Skeletal muscle tissue (tissue), 4 donors: ENCODE measurements around the gene BAD. TPM values are rescaled to one million over a fixed set of nuclear protein-coding genes. Genes with fewer than 3 reads are reported as not detected.

ENCODE experiments used
- H3K27ac ChIP-seq: one replicate; pipeline ENCODE4 v1.7.0; 2013; ENCODE audit warnings: mild to moderate bottlenecking, low read depth, low read length, inconsistent platforms
- H3K27me3 ChIP-seq, 3 donors: one replicate each; pipeline ENCODE4 v1.7.0; 2013; ENCODE audit warnings: low read length in 3 of 3; ENCODE audit not compliant: control insufficient read depth in 3 of 3, insufficient read depth in 3 of 3
- H3K36me3 ChIP-seq, 3 donors: one replicate each; pipeline ENCODE4 v1.7.0; 2013; ENCODE audit warnings: low read length in 3 of 3; ENCODE audit not compliant: control insufficient read depth in 3 of 3, insufficient read depth in 3 of 3
- H3K4me1 ChIP-seq, 3 donors: one replicate each; pipeline ENCODE4 v1.7.0; 2013; ENCODE audit warnings: low read length in 3 of 3, mild to moderate bottlenecking in 3 of 3; ENCODE audit not compliant: control insufficient read depth in 3 of 3, insufficient read depth in 3 of 3
- H3K4me3 ChIP-seq, 3 donors: one replicate each; pipeline ENCODE4 v1.7.0; 2013; ENCODE audit warnings: low read length in 3 of 3
- H3K9ac ChIP-seq, 3 donors: one replicate each; pipeline ENCODE4 v1.7.0; 2013; ENCODE audit warnings: low read length in 3 of 3, mild to moderate bottlenecking in 3 of 3, moderate library complexity in 2 of 3, low read depth in 1 of 3
- H3K9me3 ChIP-seq, 3 donors: one replicate each; pipeline ENCODE4 v1.7.0; 2013; ENCODE audit warnings: low read length in 3 of 3; ENCODE audit not compliant: control insufficient read depth in 3 of 3
- total RNA-seq: library from RNA; depleted of rRNA; stranded (reverse); fragments of >200 nt; gene quantifications from one replicate; pipeline ENCODE4 v1.2.3, GENCODE V29; 2014
- donor health status: Osteomylitis.

BAD gene
- total RNA-seq, 1 donor from 2014 or later = 23.5 TPM

- Histone ChIP-seq H3K9ac (peak within 1 kb of the TSS; percentile 99 to 100 (median 100)), H3K9me3 (no peaks in the 10 kb centered on the region), H3K4me1 (peaks cover 39 to 52% (median 48%) of the 10 kb centered on the region in 3 donors), H3K27me3 (no peaks in the 10 kb centered on the region), H3K27ac (peak within 1 kb of the TSS; percentile 100), H3K4me3 (peak within 1 kb of the TSS; percentile 72 to 97 (median 96)), H3K36me3 (peaks cover 18 to 31% (median 31%) of the 10 kb centered on the region in 3 donors)
Observed at GRCh38 chr11:64240435-64241240, 43.8 kb downstream of the BAD start, which contains the start of gene FKBP2. FKBP2 (plus strand) TSS chr11:64241095; CDS start chr11:64242388, 1,293 bp downstream.

DNA sequence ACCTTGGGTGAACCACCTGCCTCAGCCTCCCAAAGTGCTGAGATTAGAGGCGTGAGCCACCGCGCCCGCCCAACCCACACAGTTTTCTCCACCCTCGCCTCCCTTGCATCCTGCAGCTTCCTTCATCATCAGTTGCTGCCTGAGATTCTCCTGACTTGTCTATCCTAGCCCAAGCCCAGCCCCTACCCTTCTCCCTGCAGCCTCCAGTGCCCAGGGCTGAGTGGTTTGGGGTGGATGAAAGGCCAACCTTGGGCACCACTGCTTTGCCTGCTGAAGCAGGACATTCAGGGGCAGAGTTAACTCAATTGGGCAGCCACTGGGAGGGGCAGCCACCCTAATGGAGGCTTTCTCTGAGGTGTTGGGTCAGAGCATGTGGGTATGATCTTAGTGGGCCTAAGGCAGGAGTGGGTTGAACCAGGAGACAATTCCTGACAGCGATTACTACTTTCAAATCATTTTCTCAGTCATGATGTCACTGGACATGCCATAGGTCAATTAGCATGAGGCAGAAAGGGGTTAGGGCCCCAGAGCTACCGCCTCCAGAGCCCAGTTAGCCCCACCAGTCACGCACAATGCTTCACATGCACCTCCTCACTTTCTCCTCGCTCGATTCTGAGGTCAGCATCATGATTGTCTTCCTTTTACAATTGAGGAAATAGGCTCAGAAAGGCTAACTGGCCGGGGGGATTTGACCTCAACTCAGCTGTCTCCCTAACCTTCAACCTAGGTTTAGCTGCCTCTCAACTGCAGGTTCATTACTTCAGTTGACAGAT, 44.6 kb downstream of the BAD start:
- H3K27ac ChIP-seq = peak overlapping the region; percentile 100
- H3K9me3 ChIP-seq = no peaks in the 10 kb centered on the region
- peak overlapping the region; percentile 72 to 97 (median 96) for H3K4me3 ChIP-seq
- no peaks in the 10 kb centered on the region for H3K27me3 ChIP-seq
- H3K36me3 ChIP-seq = peaks cover 20 to 31% (median 31%) of the 10 kb centered on the region in 3 donors
- H3K4me1 ChIP-seq = peaks cover 38 to 51% (median 46%) of the 10 kb centered on the region in 3 donors
- H3K9ac ChIP-seq = peak overlapping the region; percentile 99 to 100 (median 100)

DNA sequence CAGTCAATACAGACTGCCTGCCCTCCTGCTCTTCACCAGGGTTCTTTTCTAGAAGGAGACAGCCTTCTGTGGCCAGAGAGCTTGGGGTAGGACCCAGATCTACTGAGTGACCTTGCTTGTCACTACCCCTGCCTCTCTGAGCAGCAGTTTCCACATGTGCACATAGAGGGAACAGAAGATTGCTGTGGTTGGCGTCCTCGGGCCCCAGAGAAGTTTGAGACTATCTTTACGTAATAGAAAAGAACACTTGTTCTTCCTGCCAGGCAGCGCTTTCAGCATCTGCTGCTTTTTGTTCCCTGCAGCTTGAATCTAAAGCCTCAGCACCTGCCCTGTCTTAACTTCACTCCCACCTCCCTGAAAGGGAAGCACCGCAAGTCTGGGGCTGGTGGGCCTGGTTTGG, 45.5 kb downstream of the BAD start:
- Histone ChIP-seq H3K27ac (no peak overlapping the region), H3K9me3 (no peaks in the 10 kb centered on the region), H3K27me3 (no peaks in the 10 kb centered on the region), H3K9ac (no peak overlapping the region), H3K4me1 (peaks cover 35 to 45% (median 42%) of the 10 kb centered on the region in 3 donors), H3K4me3 (no peak overlapping the region), H3K36me3 (peaks cover 20 to 31% (median 28%) of the 10 kb centered on the region in 3 donors)

DNA sequence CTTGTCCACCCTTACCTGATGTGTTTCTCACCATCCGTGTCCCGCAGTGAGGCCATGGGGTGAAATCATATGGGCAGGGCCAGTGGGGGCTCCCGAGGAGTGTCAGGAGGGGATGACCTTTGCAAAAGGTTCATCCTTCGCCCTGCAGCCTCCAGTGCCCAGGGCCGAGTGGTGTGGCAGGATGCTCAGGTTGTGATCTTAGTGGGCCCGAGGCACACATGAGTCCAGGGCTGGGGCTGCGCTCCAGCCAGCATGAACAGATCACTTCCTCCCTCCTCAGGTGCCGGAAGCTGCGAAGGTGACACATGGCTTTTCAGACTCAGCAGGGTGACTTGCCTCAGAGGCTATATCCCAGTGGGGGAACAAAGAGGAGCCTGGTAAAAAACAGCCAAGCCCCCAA, 46.4 kb downstream of the BAD start:
- Histone ChIP-seq H3K4me3 (no peak overlapping the region), H3K36me3 (peaks cover 16 to 24% (median 21%) of the 10 kb centered on the region in 3 donors), H3K9me3 (no peaks in the 10 kb centered on the region), H3K27me3 (no peaks in the 10 kb centered on the region), H3K4me1 (peaks cover 34 to 43% (median 39%) of the 10 kb centered on the region in 3 donors), H3K9ac (no peak overlapping the region), H3K27ac (no peak overlapping the region)

- H3K27ac ChIP-seq = no peak overlapping the region
- no peaks in the 10 kb centered on the region for H3K9me3 ChIP-seq
- H3K4me1 ChIP-seq = peaks cover 28 to 41% (median 33%) of the 10 kb centered on the region in 3 donors
Observed at GRCh38 chr11:64237484-64237951, 46.9 kb downstream of the BAD start.

DNA sequence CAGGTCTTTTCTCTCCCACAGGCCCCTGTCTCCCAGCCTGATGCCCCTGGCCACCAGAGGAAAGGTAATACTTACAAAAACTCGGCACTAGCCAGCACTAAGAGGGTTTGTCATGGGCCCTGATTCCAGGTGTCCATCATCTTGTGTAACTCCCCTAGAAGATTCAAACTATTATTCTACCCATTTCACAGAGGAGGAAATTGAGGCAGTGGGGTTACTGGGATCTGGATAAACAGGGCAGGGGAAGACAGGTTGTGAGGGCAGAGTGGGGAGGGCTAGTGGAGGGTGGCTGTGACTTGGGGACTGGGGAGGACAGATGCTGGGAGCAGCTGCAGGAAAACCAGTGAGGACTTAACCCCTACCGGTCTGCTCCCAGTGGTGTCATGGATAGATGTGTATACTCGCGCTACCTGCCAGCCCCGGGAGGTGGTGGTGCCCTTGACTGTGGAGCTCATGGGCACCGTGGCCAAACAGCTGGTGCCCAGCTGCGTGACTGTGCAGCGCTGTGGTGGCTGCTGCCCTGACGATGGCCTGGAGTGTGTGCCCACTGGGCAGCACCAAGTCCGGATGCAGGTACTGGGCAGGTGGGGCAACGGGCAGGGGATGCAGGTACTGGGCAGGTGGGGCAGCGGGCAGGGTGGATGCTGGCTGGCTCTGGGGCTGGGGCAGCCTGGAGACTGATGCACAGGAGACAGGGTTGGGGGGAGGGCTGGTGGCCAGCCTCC, 48.9 kb downstream of the BAD start:
- Histone ChIP-seq H3K9me3 (no peaks in the 10 kb centered on the region), H3K4me1 (peaks cover 28 to 36% (median 33%) of the 10 kb centered on the region in 3 donors), H3K27me3 (no peaks in the 10 kb centered on the region), H3K36me3 (peaks cover 16 to 24% (median 20%) of the 10 kb centered on the region in 3 donors), H3K9ac (peak overlapping the region; percentile 70 to 89 (median 71)), H3K4me3 (peak overlapping the region; percentile 70 to 82 (median 79)), H3K27ac (peak overlapping the region; percentile 65)

More at GRCh38 chr11:64237484-64237951, 46.9 kb downstream of the BAD start:
- no peaks in the 10 kb centered on the region for H3K27me3 ChIP-seq
- H3K36me3 ChIP-seq = peaks cover 16 to 24% (median 20%) of the 10 kb centered on the region in 3 donors
- H3K4me3 ChIP-seq = no peak overlapping the region
- no peak overlapping the region for H3K9ac ChIP-seq

- Histone ChIP-seq H3K9ac (peak overlapping the region; percentile 70 to 89 (median 71)), H3K4me1 (peaks cover 23 to 30% (median 30%) of the 10 kb centered on the region in 3 donors), H3K9me3 (no peaks in the 10 kb centered on the region), H3K4me3 (peak overlapping the region; percentile 70 to 82 (median 79)), H3K36me3 (peaks cover 16 to 23% (median 20%) of the 10 kb centered on the region in 3 donors), H3K27ac (peak overlapping the region; percentile 65), H3K27me3 (no peaks in the 10 kb centered on the region)
Observed at GRCh38 chr11:64234647-64235379, 49.7 kb downstream of the BAD start.

GRCh38 chr11:64233913-64234586, 50.4 kb downstream of the BAD start, which contains the start of gene VEGFB:
VEGFB (plus strand) TSS chr11:64234584; CDS start chr11:64234834, 250 bp downstream.
- H3K9ac ChIP-seq = peak within 1 kb of the TSS; percentile 70 to 89 (median 71)
- H3K27me3 ChIP-seq = no peaks in the 10 kb centered on the region
- peak within 1 kb of the TSS; percentile 74 for H3K27ac ChIP-seq
- H3K4me3 ChIP-seq = peak within 1 kb of the TSS; percentile 70 to 82 (median 79)
- H3K4me1 ChIP-seq = peaks cover 28 to 35% (median 34%) of the 10 kb centered on the region in 3 donors
- peaks cover 16 to 21% (median 20%) of the 10 kb centered on the region in 3 donors for H3K36me3 ChIP-seq
- H3K9me3 ChIP-seq = no peaks in the 10 kb centered on the region
